ENCODE results near the gene ANKRD30A.
"Not testable (repeated sequence)": the region's sequence is repeated elsewhere in the genome, so short reads cannot be mapped to it uniquely, and the experiment has no call there.

- TF ChIP-seq, protein P1, sequence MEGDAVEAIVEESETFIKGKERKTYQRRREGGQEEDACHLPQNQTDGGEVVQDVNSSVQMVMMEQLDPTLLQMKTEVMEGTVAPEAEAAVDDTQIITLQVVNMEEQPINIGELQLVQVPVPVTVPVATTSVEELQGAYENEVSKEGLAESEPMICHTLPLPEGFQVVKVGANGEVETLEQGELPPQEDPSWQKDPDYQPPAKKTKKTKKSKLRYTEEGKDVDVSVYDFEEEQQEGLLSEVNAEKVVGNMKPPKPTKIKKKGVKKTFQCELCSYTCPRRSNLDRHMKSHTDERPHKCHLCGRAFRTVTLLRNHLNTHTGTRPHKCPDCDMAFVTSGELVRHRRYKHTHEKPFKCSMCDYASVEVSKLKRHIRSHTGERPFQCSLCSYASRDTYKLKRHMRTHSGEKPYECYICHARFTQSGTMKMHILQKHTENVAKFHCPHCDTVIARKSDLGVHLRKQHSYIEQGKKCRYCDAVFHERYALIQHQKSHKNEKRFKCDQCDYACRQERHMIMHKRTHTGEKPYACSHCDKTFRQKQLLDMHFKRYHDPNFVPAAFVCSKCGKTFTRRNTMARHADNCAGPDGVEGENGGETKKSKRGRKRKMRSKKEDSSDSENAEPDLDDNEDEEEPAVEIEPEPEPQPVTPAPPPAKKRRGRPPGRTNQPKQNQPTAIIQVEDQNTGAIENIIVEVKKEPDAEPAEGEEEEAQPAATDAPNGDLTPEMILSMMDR (IDR thresholded peaks at IDR 0.05) = not testable (repeated sequence)
- TF ChIP-seq POLR2A (IDR thresholded peaks at IDR 0.05) = not testable (repeated sequence)
Observed at GRCh38 chr10:37178296-37178695, 52.9 kb downstream of the ANKRD30A start.
